SIG-M5 (cell line): ENCODE measurements around the gene WSCD2.

Source experiments
- DNase-seq: peaks from one replicate; lab custom pipeline; 2025; lab: John Stamatoyannopoulos, UW

The WSCD2 gene

GRCh38 chr12:108236366-108236765 is 107.3 kb downstream of the WSCD2 start:
- DNase-seq = no peak

DNA sequence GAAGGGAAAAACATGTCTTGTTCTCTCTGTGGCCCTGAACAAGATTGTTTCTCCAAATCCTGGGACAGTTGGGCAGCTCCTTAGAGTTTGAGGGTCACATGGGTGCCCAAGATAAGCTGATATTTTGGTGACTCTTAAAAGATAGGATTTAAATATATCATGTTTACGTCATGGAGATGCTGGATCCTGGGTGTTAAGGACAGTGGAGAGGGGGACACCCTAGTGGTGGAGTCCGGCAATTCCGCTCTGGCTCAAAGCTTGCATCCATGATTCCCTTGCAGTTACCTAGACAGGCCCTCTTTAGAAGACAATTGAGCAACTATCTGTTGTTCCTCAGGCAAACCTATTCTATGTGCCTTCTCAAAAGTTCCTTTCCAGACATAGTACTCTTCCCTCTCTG is 108.2 kb downstream of the WSCD2 start:
- DNase-seq = no peak

GRCh38 chr12:108238474-108238873 is 109.4 kb downstream of the WSCD2 start:
- DNase-seq = no peak

GRCh38 chr12:108239378-108239777 is 110.3 kb downstream of the WSCD2 start:
- no peak for DNase-seq

- no peak for DNase-seq
Observed at GRCh38 chr12:108240027-108240785, 111.1 kb downstream of the WSCD2 start.

- DNase-seq = no peak
Observed at GRCh38 chr12:108240928-108241327, 111.8 kb downstream of the WSCD2 start.

DNA sequence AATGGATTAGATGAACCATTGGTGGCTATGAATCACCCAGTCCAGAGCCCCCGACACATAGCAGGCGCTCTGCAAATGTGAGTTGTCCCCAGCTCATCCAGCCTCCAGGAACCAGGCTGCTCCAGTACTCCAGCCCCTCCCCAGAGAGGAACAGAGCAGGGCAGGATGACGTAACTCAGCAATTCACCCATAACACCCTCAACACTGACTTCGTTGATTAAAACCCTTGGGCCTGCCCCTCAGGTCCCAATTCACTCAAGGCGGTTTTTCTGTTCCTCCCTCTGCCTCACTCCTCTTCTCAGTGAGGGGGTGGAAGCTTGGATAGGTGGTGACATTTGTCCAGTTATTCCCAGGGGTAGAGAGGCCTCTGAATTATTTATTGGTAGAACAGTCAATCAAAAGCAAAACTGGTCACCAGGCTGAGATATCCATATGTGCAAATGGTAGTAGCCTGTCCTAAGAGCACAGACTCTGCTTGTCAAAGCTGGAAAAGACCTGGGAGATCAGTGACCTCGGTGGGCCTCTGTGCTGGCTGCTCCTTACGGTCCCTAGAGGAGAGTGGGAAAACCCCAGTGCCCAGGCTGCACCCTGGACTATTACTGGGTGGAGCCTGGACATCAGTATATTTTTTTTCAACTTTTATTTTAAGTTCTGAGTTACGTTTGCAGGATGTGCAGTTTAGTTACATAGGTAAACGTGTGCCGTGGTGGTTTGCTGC is 113.1 kb downstream of the WSCD2 start:
- DNase-seq = no peak

- no peak for DNase-seq
Observed at GRCh38 chr12:108247130-108247529, 118.0 kb downstream of the WSCD2 start.

- DNase-seq = no peak
Observed at GRCh38 chr12:108248011-108248410, 118.9 kb downstream of the WSCD2 start.

DNA sequence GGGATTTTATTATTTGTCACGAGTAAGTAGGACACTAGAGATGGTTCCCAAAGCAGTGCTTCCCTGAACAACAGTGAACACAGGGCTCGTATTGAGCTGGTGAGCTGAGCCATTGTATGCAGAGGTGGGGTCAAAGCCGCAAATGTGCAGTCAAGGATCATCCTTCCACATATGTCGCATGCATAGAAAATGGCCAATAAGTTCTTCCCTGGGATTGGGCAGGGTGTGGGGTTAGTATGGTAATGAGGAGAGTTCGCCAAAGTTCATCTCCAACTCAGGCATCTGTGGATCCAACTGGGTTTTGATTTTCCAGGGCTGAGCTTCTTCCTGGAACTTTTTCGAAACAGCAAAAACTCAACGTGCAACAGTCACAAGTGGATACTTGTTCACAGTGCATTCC is 123.4 kb downstream of the WSCD2 start:
- DNase-seq = no peak

- DNase-seq = no peak
Observed at GRCh38 chr12:108253540-108253939, 124.5 kb downstream of the WSCD2 start.

GRCh38 chr12:108254030-108254429 is 124.9 kb downstream of the WSCD2 start:
- DNase-seq = no peak

DNA sequence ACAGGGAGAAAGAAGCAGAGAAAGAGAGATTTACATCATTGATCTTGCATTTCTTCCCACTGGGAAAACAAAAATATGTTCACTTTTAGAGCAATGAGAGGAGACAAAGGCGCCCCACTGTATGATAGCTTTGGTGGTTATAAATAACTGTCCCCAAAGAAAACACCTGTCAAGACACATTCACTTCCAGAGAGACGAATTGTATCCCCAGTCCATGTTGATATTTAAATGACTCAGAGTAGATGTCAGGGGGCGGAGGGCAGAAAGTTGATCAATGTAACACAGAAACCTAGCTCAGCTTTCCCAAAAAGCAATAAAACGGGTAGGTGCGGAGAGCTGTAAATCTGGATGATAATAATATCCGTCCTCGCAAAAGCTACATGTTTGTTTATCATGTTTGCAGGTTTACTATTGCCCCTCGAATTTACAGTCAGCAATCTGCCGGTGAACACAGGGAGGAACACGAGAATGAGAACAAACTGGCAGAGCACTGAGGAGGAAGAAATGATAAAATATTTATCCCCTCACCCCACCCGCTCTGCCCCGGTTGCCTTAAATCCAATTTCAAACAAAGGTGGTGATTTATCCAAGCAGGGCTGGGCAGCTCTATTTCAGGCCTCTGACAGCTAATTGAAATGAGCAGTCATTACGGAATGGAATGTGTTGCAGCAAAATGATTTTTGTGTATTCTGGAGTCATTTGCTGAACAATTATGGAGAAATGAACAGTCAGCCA is 125.6 kb downstream of the WSCD2 start:
- DNase-seq = no peak

DNA sequence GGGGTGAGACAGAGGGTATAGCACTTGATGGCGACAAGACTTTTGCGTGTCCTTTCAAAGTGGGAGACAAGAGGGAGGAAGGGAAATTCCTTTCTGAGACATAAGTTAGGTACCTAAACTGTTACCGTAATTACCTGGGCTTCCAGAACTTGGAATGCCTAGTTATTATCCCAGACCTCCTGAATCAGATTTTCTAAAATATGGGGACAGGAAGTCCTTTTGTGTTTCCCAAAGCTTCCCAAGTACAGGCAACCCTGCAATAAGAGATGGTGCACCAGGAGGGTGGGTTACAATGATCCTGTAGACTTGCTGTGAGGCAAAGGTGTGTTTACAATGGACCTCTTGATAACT is 126.1 kb downstream of the WSCD2 start:
- no peak for DNase-seq

GRCh38 chr12:108257004-108257403 is 127.9 kb downstream of the WSCD2 start:
- no peak for DNase-seq

DNA sequence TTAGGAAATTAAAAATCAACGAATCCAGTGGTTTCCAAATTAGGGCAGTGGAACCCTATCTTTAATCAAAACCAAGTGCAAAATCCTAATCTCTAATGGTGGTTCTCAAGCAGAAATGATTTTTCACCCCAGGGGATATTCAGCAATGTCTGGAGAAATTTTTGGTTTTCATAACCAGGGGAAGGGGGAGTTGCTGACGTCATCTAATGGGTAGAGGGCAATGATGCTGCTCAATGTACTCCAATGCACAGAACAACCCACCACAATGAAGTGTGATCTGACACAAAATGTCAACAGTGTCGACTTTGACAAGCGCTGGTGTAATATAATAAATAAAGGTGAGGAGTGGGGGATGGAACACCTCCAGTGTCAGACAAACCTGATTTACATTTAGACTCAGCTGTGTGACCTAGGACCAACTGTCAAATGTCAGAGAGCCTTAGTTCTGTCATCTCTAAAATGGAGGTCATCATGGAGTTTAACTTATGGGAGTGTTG is 128.6 kb downstream of the WSCD2 start:
- no peak for DNase-seq

GRCh38 chr12:108260039-108260438 is 131.0 kb downstream of the WSCD2 start:
- no peak for DNase-seq

DNA sequence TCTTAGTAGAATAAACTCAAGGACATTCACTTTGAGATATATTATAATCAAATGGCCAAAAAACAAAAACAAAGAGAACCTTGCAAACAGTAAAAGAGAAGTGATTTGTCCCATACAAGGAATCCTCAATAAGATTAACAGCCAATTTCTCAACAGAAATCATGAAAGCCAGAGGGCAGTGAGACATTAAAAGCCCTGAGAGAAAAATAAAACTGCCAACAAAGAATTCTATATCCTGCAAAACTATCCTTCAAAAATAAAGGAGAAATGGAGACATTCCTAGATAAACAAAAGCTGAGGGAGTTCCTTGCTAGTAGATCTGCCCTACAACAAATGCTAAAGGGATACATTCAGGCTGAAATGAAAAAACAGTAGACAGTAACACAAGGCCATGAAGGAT is 131.9 kb downstream of the WSCD2 start:
- no peak for DNase-seq

DNA sequence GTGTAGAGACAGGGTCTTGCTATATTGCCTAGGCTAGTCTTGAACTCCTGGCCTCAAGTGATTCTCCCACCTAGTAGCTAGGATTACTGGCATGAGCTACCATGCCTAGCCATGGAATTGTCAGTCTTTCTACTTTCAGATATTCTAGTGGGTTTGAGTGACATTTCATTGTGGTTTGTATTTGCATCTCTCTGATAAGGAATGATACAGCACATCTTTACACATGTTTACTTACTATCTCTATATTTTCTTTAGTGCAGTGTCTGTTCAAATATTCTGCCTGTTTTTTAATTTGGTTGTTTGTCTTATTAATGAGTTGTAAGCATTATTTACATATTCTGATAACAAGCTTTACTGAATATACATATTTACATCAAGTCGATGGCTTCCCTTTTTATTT is 136.4 kb downstream of the WSCD2 start:
- DNase-seq = no peak

GRCh38 chr12:108266131-108266530 is 137.0 kb downstream of the WSCD2 start:
- DNase-seq = no peak

DNA sequence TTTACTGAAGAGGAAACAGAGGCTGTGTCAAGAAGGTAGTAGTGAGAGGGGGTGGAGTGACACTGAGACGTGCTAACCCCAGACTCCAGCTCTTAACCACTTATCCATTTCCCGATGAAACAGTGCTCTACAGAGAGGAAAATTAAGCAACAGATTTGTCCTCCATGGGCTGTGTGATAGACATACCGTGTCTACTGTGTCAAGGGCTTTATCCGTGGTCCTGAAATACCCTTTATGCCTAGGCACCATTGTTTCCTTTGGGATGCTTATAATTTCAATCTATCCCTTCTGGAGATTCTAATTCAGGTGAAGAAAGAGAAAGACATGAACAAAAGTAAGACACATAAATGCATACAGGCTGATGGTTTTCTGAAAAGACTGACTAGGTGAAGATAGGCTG is 138.4 kb downstream of the WSCD2 start:
- DNase-seq = no peak

GRCh38 chr12:108268397-108268796 is 139.3 kb downstream of the WSCD2 start:
- no peak for DNase-seq

GRCh38 chr12:108269224-108269623 is 140.1 kb downstream of the WSCD2 start:
- no peak for DNase-seq
